K562 (cell line): ENCODE measurements around the gene CD164L2. TPM values are rescaled to one million over a fixed set of nuclear protein-coding genes. Genes with fewer than 3 reads are reported as not detected.

Experiments used
- CAMTA2 ChIP-seq: fragments of 250-450 bp; sonication (Bioruptor Pico); conservative IDR thresholded peaks from 2 replicates; pipeline ENCODE4 v1.5.1; 2022
- CBFB ChIP-seq: sonication (generic); formaldehyde crosslinking; IDR thresholded peaks from 2 replicates; pipeline ENCODE4 v1.4.0; 2020; ENCODE audit warnings: mild to moderate bottlenecking, missing genetic modification reagents
- HCFC1 ChIP-seq: IDR thresholded peaks from 2 replicates; pipeline ENCODE4 v1.6.1; 2012; ENCODE audit warnings: low read depth, low read length, improper control_type of control experiment
- HNRNPLL ChIP-seq: fragments of 200-400 bp; formaldehyde crosslinking; IDR thresholded peaks from 2 replicates; pipeline ENCODE4 v1.6.1; 2017; ENCODE audit warnings: low read length, low read depth, mild to moderate bottlenecking; ENCODE audit not compliant: poor library complexity, severe bottlenecking
- RB1 ChIP-seq: fragments of 450-650 bp; IDR thresholded peaks from 2 replicates; pipeline ENCODE4 v1.6.1; 2017; ENCODE audit warnings: low read depth, mild to moderate bottlenecking
- TAF7 ChIP-seq: fragments of 450-650 bp; IDR thresholded peaks from 2 replicates; pipeline ENCODE4 v1.6.1; 2016; ENCODE audit warnings: missing genetic modification characterization, missing compliant biosample characterization
- TEAD4 ChIP-seq, 2 experiments: sonication (generic) in 1 of 2; formaldehyde crosslinking in 1 of 2; IDR thresholded peaks; 2 replicates each; pipeline versions ENCODE4 v1.6.1 to v1.8.0; 2012 to 2022; ENCODE audit warnings: borderline replicate concordance in 1 of 2, inconsistent platforms in 1 of 2, low read length in 1 of 2, mild to moderate bottlenecking in 1 of 2, missing genetic modification reagents in 1 of 2
- YY1 ChIP-seq, 3 experiments: IDR thresholded peaks; 2 replicates each; pipeline ENCODE4 v1.6.1; 2011; ENCODE audit warnings: low read length in 2 of 3, mild to moderate bottlenecking in 2 of 3, moderate library complexity in 2 of 3, borderline replicate concordance in 1 of 3, control low read depth in 1 of 3, low read depth in 1 of 3; ENCODE audit not compliant: insufficient read depth in 3 of 3, insufficient replicate concordance in 2 of 3, control insufficient read depth in 1 of 3, insufficient read length in 1 of 3; ENCODE audit errors: extremely low read depth in 1 of 3
- ZNF143 ChIP-seq: sonication (generic); formaldehyde crosslinking; IDR thresholded peaks from 2 replicates; pipeline ENCODE4 v1.9.0; 2022; ENCODE audit warnings: mild to moderate bottlenecking, missing genetic modification reagents
- ZNF717 ChIP-seq: fragments of 250-450 bp; sonication (Bioruptor Pico); IDR thresholded peaks from 2 replicates; pipeline ENCODE4 v1.5.0; 2021
- ZNF77 ChIP-seq: fragments of 250-450 bp; sonication (Bioruptor Pico); IDR thresholded peaks from 2 replicates; pipeline ENCODE4 v1.5.0; 2020
- ZZZ3 ChIP-seq: fragments of 450-650 bp; IDR thresholded peaks from 2 replicates; pipeline ENCODE4 v1.6.1; 2016; ENCODE audit warnings: antibody characterized with exemption, mild to moderate bottlenecking, moderate library complexity
- polyA plus RNA-seq, 8 experiments: library from polyadenylated mRNA; depleted of rRNA in 4 of 8; stranded (reverse) in 5 of 8; unstranded in 3 of 8; fragments of >200 nt; fragmentation: Nextera tagmentation in 2 of 8; fragmentation: Illumina TruSeq in 1 of 8; extraction: Ambion mirVana in 2 of 8; extraction: Trizol in 1 of 8; gene quantifications; 2 replicates each; pipeline versions ENCODE4 v1.2.1 to v1.2.3, GENCODE V29; 2011 to 2014; ENCODE audit warnings: inconsistent platforms in 1 of 8, missing spikeins in 1 of 8
- total RNA-seq, 7 experiments: library from RNA; depleted of rRNA in 6 of 7; stranded (reverse); fragments of >200 nt in 6 of 7; fragmentation: Illumina TruSeq in 2 of 7; extraction: Trizol in 2 of 7; gene quantifications; 2 replicates each; pipeline versions ENCODE4 v1.2.1 to v1.2.3, GENCODE V29; 2011 to 2021; ENCODE audit warnings: low replicate concordance in 1 of 7
- TF ChIP-seq, protein P1 (sequence below), 2 experiments: fragments of 450-650 bp; IDR thresholded peaks; 2 replicates each; pipeline ENCODE4 v1.6.1; 2016; ENCODE audit warnings: mild to moderate bottlenecking in 2 of 2, borderline replicate concordance in 1 of 2, low read depth in 1 of 2, moderate library complexity in 1 of 2
- TF ChIP-seq, protein P2 (sequence below), 3 experiments: IDR thresholded peaks in 2 of 3; conservative IDR thresholded peaks in 1 of 3; 2 replicates each; pipeline ENCODE4 v1.5.1; 2011 to 2012; ENCODE audit warnings: low read length in 3 of 3, mild to moderate bottlenecking in 3 of 3, control low read depth in 2 of 3, improper control_type of control experiment in 1 of 3, inconsistent platforms in 1 of 3, low read depth in 1 of 3, mixed read lengths in 1 of 3, moderate library complexity in 1 of 3; ENCODE audit not compliant: insufficient read depth in 2 of 3
- TF ChIP-seq, protein P3 (sequence below): fragments of 450-650 bp; IDR thresholded peaks from 2 replicates; pipeline ENCODE4 v1.6.1; 2016; ENCODE audit warnings: missing biosample characterization, missing genetic modification characterization

Gene CD164L2
- total and polyA plus RNA-seq, 9 of the 15 experiments (the other 6 are each of a cell fraction or from before 2014, with no cell fraction given), result 0.08 to 0.92 (median 0.38) TPM; not detected in 1

DNA sequence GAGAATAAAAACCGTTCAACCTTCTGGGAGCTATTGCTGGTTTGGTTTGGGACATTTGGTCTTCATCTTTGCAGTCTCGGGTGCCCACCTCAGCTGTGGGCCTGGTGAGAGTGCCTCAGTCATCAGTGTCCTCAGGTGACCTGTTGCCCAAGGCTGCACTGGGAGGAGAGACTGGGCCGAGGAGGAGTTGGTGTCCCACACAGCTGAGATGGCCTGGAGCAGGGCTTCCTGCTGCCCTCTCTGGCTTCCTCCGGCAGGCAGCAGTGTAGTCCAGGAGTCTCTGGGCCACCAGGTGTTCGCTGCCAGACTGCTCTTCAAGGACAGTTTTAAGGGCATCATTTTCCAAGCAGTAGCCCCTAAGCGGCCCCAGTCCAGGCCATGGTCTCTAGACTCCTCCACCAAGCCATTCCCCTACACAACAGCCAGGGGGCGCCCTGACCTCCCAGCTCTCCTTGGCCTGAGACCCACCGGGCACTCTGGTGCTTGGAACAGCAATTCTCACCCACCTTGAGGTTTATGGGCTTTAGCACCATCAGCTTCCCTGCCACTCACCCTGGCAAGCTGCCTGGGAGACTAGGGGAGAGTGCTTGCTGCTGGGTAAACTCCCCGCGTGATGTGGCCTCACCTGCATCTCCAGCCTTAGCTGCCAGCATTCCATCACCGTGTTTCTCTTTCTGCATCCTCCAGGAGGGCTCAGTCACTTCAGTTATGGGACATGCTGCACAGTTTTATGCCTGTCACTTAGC lies 50.4 kb downstream of the CD164L2 start (continued):
- TF ChIP-seq, protein P1, sequence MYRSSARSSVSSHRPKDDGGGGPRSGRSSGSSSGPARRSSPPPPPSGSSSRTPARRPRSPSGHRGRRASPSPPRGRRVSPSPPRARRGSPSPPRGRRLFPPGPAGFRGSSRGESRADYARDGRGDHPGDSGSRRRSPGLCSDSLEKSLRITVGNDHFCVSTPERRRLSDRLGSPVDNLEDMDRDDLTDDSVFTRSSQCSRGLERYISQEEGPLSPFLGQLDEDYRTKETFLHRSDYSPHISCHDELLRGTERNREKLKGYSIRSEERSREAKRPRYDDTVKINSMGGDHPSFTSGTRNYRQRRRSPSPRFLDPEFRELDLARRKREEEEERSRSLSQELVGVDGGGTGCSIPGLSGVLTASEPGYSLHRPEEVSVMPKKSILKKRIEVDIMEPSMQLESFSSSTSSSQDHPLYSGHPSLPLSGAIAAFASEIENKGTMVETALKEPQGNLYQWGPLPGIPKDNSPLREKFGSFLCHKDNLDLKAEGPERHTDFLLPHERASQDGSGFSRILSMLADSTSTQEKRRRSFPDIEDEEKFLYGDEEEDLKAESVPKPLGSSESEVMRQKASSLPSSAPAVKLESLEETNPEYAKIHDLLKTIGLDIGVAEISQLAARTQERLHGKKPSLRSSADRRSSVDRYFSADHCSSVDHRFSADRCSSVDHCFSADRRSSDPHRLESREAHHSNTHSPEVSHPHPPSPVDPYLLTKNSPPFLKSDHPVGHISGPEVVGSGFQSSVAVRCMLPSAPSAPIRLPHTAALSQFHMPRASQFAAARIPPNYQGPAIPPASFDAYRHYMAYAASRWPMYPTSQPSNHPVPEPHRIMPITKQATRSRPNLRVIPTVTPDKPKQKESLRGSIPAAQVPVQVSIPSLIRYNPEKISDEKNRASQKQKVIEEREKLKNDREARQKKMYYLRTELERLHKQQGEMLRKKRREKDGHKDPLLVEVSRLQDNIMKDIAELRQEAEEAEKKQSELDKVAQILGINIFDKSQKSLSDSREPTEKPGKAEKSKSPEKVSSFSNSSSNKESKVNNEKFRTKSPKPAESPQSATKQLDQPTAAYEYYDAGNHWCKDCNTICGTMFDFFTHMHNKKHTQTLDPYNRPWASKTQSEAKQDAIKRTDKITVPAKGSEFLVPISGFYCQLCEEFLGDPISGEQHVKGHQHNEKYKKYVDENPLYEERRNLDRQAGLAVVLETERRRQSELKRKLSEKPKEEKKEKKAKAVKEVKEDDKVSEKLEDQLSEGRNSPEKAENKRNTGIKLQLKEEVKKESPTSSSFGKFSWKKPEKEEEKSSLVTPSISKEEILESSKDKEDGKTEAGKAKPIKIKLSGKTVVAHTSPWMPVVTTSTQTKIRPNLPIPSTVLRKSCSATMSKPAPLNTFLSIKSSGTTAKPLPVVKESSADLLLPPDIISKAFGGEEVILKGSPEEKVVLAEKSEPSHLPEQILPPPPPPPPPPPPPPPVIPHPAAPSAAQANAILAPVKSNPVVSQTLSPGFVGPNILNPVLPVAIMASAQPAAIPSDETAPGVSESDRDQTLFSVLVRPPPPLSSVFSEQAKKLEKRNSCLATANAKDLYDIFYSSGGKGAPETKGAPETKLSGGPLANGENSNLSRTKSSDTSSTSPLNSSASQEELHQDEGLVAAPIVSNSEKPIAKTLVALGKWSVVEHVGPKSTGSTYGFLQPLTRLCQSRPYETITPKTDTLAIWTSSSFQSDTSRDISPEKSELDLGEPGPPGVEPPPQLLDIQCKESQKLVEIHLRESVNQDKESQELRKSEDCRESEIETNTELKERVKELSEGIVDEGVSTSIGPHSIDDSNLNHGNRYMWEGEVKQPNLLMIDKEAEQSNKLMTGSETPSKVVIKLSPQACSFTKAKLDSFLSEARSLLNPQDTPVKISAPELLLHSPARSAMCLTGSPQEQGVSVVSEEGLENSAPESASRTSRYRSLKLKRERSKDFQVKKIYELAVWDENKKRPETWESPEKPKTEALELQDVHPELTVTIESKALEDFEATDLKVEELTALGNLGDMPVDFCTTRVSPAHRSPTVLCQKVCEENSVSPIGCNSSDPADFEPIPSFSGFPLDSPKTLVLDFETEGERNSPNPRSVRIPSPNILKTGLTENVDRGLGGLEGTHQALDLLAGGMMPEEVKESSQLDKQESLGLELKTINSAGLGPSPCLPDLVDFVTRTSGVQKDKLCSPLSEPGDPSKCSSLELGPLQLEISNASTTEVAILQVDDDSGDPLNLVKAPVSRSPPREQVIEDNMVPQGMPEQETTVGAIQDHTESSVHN (IDR thresholded peaks at IDR 0.05; ENCODE audit: borderline replicate concordance in 1 of 2, low read depth in 1 of 2), result no peak
- TF ChIP-seq ZNF717 (no peak), TAF7 (tag) (no peak), TEAD4 (IDR thresholded peaks at IDR 0.05; ENCODE audit: low read length) (no peak), TEAD4 (CRISPR knock-in tag; IDR thresholded peaks at IDR 0.05; ENCODE audit: borderline replicate concordance) (no peak), YY1 (IDR thresholded peaks at IDR 0.05; ENCODE audit: borderline replicate concordance in 1 of 3, control insufficient read depth in 1 of 3, extremely low read depth in 1 of 3, insufficient read depth in 3 of 3, insufficient read length in 1 of 3, insufficient replicate concordance in 2 of 3, low read depth in 1 of 3, low read length in 2 of 3) (peak in 2 of 3 experiments; percentile 8 to 9), CAMTA2 (CRISPR knock-in tag) (no peak), ZZZ3 (no peak), ZNF143 (CRISPR knock-in tag) (no peak; the same call in 1 of the 2 replicates), CBFB (CRISPR knock-in tag) (peak; percentile 23; the same call in 1 of the 2 replicates), RB1 (0 out of 2 replicates have a peak, but pooled peaks have one; percentile 22), HCFC1 (no peak), ZNF77 (CRISPR knock-in tag) (no peak), HNRNPLL (no peak)
- TF ChIP-seq, protein P2, sequence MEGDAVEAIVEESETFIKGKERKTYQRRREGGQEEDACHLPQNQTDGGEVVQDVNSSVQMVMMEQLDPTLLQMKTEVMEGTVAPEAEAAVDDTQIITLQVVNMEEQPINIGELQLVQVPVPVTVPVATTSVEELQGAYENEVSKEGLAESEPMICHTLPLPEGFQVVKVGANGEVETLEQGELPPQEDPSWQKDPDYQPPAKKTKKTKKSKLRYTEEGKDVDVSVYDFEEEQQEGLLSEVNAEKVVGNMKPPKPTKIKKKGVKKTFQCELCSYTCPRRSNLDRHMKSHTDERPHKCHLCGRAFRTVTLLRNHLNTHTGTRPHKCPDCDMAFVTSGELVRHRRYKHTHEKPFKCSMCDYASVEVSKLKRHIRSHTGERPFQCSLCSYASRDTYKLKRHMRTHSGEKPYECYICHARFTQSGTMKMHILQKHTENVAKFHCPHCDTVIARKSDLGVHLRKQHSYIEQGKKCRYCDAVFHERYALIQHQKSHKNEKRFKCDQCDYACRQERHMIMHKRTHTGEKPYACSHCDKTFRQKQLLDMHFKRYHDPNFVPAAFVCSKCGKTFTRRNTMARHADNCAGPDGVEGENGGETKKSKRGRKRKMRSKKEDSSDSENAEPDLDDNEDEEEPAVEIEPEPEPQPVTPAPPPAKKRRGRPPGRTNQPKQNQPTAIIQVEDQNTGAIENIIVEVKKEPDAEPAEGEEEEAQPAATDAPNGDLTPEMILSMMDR (IDR thresholded peaks at IDR 0.05 in 2 of 3, conservative IDR thresholded peaks at IDR 0.05 in 1 of 3; ENCODE audit: insufficient read depth in 2 of 3, low read depth in 1 of 3, low read length in 3 of 3), result peak; percentile 88 to 96 (median 90)
- TF ChIP-seq, protein P3, sequence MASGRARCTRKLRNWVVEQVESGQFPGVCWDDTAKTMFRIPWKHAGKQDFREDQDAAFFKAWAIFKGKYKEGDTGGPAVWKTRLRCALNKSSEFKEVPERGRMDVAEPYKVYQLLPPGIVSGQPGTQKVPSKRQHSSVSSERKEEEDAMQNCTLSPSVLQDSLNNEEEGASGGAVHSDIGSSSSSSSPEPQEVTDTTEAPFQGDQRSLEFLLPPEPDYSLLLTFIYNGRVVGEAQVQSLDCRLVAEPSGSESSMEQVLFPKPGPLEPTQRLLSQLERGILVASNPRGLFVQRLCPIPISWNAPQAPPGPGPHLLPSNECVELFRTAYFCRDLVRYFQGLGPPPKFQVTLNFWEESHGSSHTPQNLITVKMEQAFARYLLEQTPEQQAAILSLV (tag), result no peak
